Astrocyte (in vitro differentiated cells and primary cell): ENCODE measurements around the gene RAPGEF6. TPM values are rescaled to one million over a fixed set of nuclear protein-coding genes. Genes with fewer than 3 reads are reported as not detected.
A peak's percentile ranks its signal among the peaks of the same experiment; 100 is the strongest.

Experiments used
- DNase-seq: peaks from one replicate; pipeline ENCODE4 v3.0.0-alpha.2; 2010; ENCODE audit warnings: low read depth
- FAIRE-seq: peaks from 2 replicates; lab custom pipeline; 2011; peaks lifted over from hg19 to GRCh38; lab: Jason Lieb, UNC
- H2AFZ ChIP-seq: 2 replicates; pipeline ENCODE4 v1.6.0; 2012; ENCODE audit warnings: low read depth, low read length, inconsistent platforms
- H3K27ac ChIP-seq: 2 replicates; pipeline ENCODE4 v1.5.1; 2011; ENCODE audit warnings: low read depth, low read length, inconsistent platforms
- H3K27me3 ChIP-seq: 2 replicates; pipeline ENCODE4 v1.6.0; 2011; ENCODE audit warnings: low read length, inconsistent platforms; ENCODE audit not compliant: insufficient read depth
- H3K36me3 ChIP-seq: 2 replicates; pipeline ENCODE4 v1.5.1; 2011; ENCODE audit warnings: low read length, inconsistent platforms; ENCODE audit not compliant: insufficient read depth
- H3K4me1 ChIP-seq: 2 replicates; pipeline ENCODE4 v1.5.1; 2011; ENCODE audit warnings: low read length, inconsistent platforms; ENCODE audit not compliant: insufficient read depth
- H3K4me2 ChIP-seq: 2 replicates; pipeline ENCODE4 v1.6.0; 2012; ENCODE audit warnings: low read length, inconsistent platforms
- H3K4me3 ChIP-seq: 2 replicates; pipeline ENCODE4 v1.5.1; 2011; ENCODE audit warnings: low read depth, mild to moderate bottlenecking, low read length, inconsistent platforms; ENCODE audit not compliant: insufficient read depth
- H3K79me2 ChIP-seq: 2 replicates; pipeline ENCODE4 v1.6.0; 2012; ENCODE audit warnings: mild to moderate bottlenecking, low read length, inconsistent platforms; ENCODE audit not compliant: insufficient read depth
- H3K9ac ChIP-seq: 2 replicates; pipeline ENCODE4 v1.6.0; 2012; ENCODE audit warnings: mild to moderate bottlenecking, low read length, inconsistent platforms
- H3K9me3 ChIP-seq: 2 replicates; pipeline ENCODE4 v1.5.1; 2012; ENCODE audit warnings: low read depth, mild to moderate bottlenecking, low read length, inconsistent platforms; ENCODE audit not compliant: insufficient read depth
- H4K20me1 ChIP-seq: 2 replicates; pipeline ENCODE4 v1.6.0; 2012; ENCODE audit warnings: low read length, inconsistent platforms; ENCODE audit not compliant: insufficient read depth
- H3K27ac Mint-ChIP-seq: one replicate; pipeline ENCODE4 v1.8.0; 2021; ENCODE audit warnings: mild to moderate bottlenecking, mixed read lengths; ENCODE audit not compliant: unreplicated experiment
- H3K27me3 Mint-ChIP-seq: one replicate; pipeline ENCODE4 v1.8.0; 2021; ENCODE audit warnings: low read depth, mixed read lengths; ENCODE audit not compliant: unreplicated experiment
- H3K36me3 Mint-ChIP-seq: one replicate; pipeline ENCODE4 v1.8.0; 2021; ENCODE audit warnings: low read depth, mixed read lengths; ENCODE audit not compliant: unreplicated experiment
- H3K4me1 Mint-ChIP-seq: one replicate; pipeline ENCODE4 v1.8.0; 2021; ENCODE audit warnings: low read depth, mixed read lengths; ENCODE audit not compliant: unreplicated experiment
- H3K4me3 Mint-ChIP-seq: one replicate; pipeline ENCODE4 v1.8.0; 2021; ENCODE audit warnings: mild to moderate bottlenecking, moderate library complexity, mixed read lengths; ENCODE audit not compliant: unreplicated experiment
- H3K9me3 Mint-ChIP-seq: one replicate; pipeline ENCODE4 v1.8.0; 2021; ENCODE audit warnings: mild to moderate bottlenecking, mixed read lengths; ENCODE audit not compliant: unreplicated experiment
- CTCF ChIP-seq: IDR thresholded peaks from 2 replicates; pipeline ENCODE4 v1.5.1; 2011; ENCODE audit warnings: low read depth, mild to moderate bottlenecking, inconsistent platforms, low read length, moderate library complexity; ENCODE audit not compliant: insufficient read depth
- EZH2 ChIP-seq: IDR thresholded peaks from 2 replicates; pipeline ENCODE4 v1.6.1; 2012; ENCODE audit warnings: mild to moderate bottlenecking, low read length, inconsistent platforms; ENCODE audit not compliant: insufficient read depth
- total RNA-seq: library from RNA; stranded (reverse); gene quantifications from 2 replicates; pipeline ENCODE4 v1.2.1, GENCODE V29; 2021

The RAPGEF6 gene
- total RNA-seq, 1 donor from 2014 or later, result 14.9 TPM

GRCh38 chr5:131530706-131531331 lies 104.2 kb downstream of the RAPGEF6 start:
- Histone ChIP-seq H3K4me2 (no peak overlapping the region), H3K27me3 (no peaks in the 10 kb centered on the region), H3K36me3 (no peaks in the 10 kb centered on the region), H3K9ac (no peak overlapping the region), H2AFZ (no peak overlapping the region), H3K79me2 (no peaks in the 10 kb centered on the region), H3K9me3 (no peaks in the 10 kb centered on the region), H3K4me1 (no peaks in the 10 kb centered on the region), H3K27ac (no peak overlapping the region), H4K20me1 (no peaks in the 10 kb centered on the region), H3K4me3 (no peak overlapping the region)
- H3K27ac Mint-ChIP-seq, result no peak overlapping the region
- FAIRE-seq, result no peak
- DNase-seq, result no peak
- H3K9me3 Mint-ChIP-seq, result no peaks in the 10 kb centered on the region
- TF ChIP-seq EZH2, result no peak
- H3K27me3 Mint-ChIP-seq, result no peaks in the 10 kb centered on the region
- peaks cover 16% of the 10 kb centered on the region for H3K4me1 Mint-ChIP-seq
- H3K4me3 Mint-ChIP-seq, result no peak overlapping the region
- no peaks in the 10 kb centered on the region for H3K36me3 Mint-ChIP-seq

GRCh38 chr5:131528682-131529081 lies 106.3 kb downstream of the RAPGEF6 start:
- H3K27ac ChIP-seq, result no peak overlapping the region
- H3K4me3 ChIP-seq, result no peak overlapping the region
- no peaks in the 10 kb centered on the region for H3K4me1 ChIP-seq
- FAIRE-seq, result no peak
- Mint-ChIP-seq H3K36me3 (no peaks in the 10 kb centered on the region), H3K4me3 (no peak overlapping the region), H3K27me3 (no peaks in the 10 kb centered on the region), H3K9me3 (no peaks in the 10 kb centered on the region), H3K27ac (peak overlapping the region; percentile 26), H3K4me1 (peaks cover 10% of the 10 kb centered on the region)
- TF ChIP-seq CTCF, result no peak
- TF ChIP-seq EZH2, result no peak
- H3K4me2 ChIP-seq, result no peak overlapping the region
- H3K27me3 ChIP-seq, result no peaks in the 10 kb centered on the region
- H2AFZ ChIP-seq, result no peak overlapping the region
- H3K36me3 ChIP-seq, result no peaks in the 10 kb centered on the region
- H3K79me2 ChIP-seq, result no peaks in the 10 kb centered on the region
- no peak overlapping the region for H3K9ac ChIP-seq
- H4K20me1 ChIP-seq, result no peaks in the 10 kb centered on the region
- no peaks in the 10 kb centered on the region for H3K9me3 ChIP-seq
- no peak for DNase-seq

- no peaks in the 10 kb centered on the region for H3K36me3 Mint-ChIP-seq
- H3K9me3 ChIP-seq, result no peaks in the 10 kb centered on the region
- H3K4me3 Mint-ChIP-seq, result no peak overlapping the region
- H3K27me3 ChIP-seq, result no peaks in the 10 kb centered on the region
- H3K27ac Mint-ChIP-seq, result no peak overlapping the region
- peaks cover 4% of the 10 kb centered on the region for H4K20me1 ChIP-seq
- TF ChIP-seq EZH2 (no peak), CTCF (no peak)
- no peak for DNase-seq
- no peaks in the 10 kb centered on the region for H3K9me3 Mint-ChIP-seq
- no peak overlapping the region for H3K4me3 ChIP-seq
- H3K4me1 ChIP-seq, result peaks cover 4% of the 10 kb centered on the region
- H3K9ac ChIP-seq, result no peak overlapping the region
- H3K4me1 Mint-ChIP-seq, result peaks cover 6% of the 10 kb centered on the region
- H3K27me3 Mint-ChIP-seq, result no peaks in the 10 kb centered on the region
- no peak overlapping the region for H3K4me2 ChIP-seq
- FAIRE-seq, result no peak
- H3K27ac ChIP-seq, result no peak overlapping the region
- H3K79me2 ChIP-seq, result peaks cover 2% of the 10 kb centered on the region
- H2AFZ ChIP-seq, result no peak overlapping the region
- no peaks in the 10 kb centered on the region for H3K36me3 ChIP-seq
Observed at GRCh38 chr5:131525805-131526204, 109.2 kb downstream of the RAPGEF6 start.
